ENCODE measurements around the gene ARL2.
A peak's percentile ranks its signal among the peaks of the same experiment; 100 is the strongest.
"Not testable (repeated sequence)": the region's sequence is repeated elsewhere in the genome, so short reads cannot be mapped to it uniquely, and the experiment has no call there.

ARL2 gene

DNA sequence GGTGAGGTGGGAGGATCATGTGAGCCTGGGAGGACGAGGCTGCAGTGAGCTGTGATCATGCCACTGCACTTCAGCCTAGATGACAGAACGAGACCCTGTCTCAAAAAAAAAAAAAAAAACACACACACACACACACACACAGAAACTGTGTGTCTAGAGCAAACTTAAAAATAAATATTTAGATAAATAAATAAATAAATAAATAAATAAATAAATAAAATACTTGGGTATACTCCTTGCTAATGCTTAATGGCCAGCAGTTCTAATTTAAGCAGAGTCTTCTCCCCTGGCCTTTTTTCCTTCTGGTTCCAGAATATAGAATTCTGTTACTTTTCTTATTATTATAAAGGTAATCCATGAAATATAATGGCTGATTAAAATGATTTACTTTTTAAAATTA is 5.1 kb upstream of the ARL2 start:
- DNase-seq, result no peak

GRCh38 chr11:65013130-65013887 is 651 bp upstream of the ARL2 start:
- DNase-seq, result peak; percentile 92

GRCh38 chr11:65014726-65015227 is 817 bp downstream of the ARL2 start:
- no peak for DNase-seq

DNA sequence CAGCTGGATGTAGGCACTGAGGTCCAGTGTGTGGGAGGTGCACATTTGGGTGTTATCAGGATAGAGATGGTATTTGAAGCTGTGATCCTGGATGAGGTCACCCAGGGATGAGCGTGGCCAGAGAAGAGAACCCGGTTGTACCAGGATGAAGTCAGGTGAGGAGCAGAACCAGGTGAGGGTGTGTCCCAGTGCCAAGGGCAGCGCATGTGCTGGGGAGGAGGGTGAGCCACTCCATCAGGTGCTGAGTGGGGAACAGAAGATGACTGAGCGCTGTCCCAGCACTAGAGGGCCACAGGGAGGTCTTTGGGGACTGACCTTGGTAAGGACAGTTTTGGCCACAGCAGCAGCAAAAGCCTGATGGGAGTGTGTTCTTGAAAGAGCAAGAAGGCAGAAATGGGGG is 2.7 kb downstream of the ARL2 start:
- DNase-seq, result no peak

- DNase-seq, result no peak
Measured at GRCh38 chr11:65017937-65018336, 4.0 kb downstream of the ARL2 start.

DNA sequence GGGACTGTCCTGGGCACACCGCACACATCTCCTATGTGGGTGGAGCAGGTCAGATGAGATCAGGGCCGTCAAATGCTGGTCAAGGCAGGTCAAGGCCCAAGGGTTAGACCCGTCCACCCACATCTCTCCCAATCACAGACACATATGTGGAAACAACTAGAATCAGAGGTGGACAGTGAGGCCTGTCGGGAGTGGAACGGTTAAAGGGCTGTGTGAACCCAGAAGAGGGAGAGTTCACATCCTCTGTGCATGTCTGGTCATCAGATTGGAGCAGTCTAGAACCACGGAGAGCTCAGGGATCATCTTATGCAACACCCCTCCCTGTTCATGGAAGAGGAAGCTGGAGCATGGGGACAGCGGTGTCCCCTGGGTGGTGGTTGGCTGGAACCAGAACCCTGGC is 5.9 kb downstream of the ARL2 start:
- DNase-seq, result no peak

GRCh38 chr11:65021003-65021402 is 7.0 kb downstream of the ARL2 start:
- DNase-seq, result no peak

- no peak for DNase-seq
Measured at GRCh38 chr11:65021509-65021908, 7.5 kb downstream of the ARL2 start.

GRCh38 chr11:65023502-65023901 is 9.5 kb downstream of the ARL2 start:
- DNase-seq, result not testable (repeated sequence)

GRCh38 chr11:65026810-65027209 is 12.8 kb downstream of the ARL2 start:
- DNase-seq, result no peak

DNA sequence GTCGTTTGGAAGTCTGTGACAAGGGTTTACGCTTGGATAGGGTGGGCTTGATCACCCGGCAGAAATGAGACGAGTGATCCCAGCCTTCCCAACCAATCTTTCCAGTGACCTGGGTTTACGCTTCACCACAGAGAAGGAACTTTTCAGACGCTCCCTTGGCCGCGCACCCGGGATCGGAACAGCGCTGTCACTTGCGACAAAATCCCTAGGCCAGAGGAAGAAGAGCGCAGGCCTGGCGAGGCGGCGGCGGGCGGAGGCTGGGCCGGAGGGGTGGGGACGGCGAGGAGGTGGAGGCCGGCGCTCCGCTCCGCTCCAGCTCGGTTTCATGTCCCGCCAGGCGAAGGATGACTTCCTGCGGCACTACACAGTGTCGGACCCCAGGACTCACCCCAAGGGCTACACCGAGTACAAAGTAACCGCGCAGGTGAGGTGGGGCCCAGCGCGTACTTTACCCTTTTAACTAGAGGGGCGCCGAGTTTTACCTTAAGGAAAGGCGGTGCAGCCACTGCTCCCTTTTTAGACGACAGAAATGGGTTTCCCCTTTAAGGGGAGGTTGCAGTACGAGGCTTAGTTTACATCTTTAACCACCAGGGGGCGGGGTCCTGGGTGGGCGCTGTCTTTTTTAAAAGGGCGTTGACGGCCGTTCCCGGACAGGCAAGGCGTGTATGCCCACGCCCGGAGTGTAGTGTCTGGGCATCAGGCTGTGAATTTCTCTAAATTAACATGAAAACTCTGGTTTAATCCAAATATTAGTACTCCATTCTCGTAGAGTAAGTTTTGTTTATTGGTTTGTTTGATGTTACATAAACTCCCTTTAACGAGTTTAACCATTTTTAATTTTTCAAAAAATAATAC is 13.5 kb downstream of the ARL2 start, which contains the start of gene SNX15:
TSS of gene SNX15 (plus strand) at position 227 of the 855 bp plus-strand sequence. CDS start at position 326, 99 bp downstream.
- peak; percentile 92 for DNase-seq

- no peak for DNase-seq
Measured at GRCh38 chr11:65032216-65032615, 18.3 kb downstream of the ARL2 start.

- DNase-seq, result no peak
Measured at GRCh38 chr11:65034423-65034822, 20.5 kb downstream of the ARL2 start.

- no peak for DNase-seq
Measured at GRCh38 chr11:65035579-65035978, 21.6 kb downstream of the ARL2 start.

DNA sequence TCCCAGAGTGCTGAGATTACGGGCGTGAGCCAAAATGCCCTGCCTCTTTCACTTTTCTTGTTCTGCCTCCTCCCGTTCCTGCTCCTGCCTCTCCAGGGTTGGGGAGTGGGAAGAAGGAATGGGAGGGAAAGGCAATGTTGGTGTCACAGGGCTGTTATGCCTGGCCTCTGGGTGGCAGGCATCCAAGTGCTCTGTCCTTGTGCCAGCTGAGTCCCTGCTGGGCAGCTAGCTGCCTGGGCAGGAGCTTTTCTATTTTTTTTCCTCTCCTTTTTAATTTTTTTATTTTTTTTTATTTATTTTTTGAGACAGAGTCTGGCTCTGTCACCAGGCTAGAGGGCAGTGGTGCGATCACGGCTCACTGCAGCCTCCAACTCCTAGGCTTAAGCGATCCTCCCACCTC is 23.0 kb downstream of the ARL2 start:
- DNase-seq, result no peak

DNA sequence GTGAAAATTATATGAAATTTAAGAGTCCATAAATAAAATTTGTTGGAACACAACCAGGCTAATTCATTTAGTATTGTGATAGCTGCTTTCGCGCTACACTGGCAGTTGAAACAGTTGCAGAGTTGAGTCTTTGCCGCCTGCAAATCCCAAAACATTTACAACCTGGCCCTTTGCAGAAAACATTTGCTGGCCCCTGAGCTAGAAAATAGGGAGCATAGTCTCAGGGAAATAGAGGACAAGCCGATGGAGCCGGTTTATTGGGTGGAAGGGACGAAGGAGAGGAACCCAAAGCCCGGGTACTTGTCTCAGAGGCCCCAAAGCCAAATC is 26.5 kb downstream of the ARL2 start:
- no peak for DNase-seq

DNA sequence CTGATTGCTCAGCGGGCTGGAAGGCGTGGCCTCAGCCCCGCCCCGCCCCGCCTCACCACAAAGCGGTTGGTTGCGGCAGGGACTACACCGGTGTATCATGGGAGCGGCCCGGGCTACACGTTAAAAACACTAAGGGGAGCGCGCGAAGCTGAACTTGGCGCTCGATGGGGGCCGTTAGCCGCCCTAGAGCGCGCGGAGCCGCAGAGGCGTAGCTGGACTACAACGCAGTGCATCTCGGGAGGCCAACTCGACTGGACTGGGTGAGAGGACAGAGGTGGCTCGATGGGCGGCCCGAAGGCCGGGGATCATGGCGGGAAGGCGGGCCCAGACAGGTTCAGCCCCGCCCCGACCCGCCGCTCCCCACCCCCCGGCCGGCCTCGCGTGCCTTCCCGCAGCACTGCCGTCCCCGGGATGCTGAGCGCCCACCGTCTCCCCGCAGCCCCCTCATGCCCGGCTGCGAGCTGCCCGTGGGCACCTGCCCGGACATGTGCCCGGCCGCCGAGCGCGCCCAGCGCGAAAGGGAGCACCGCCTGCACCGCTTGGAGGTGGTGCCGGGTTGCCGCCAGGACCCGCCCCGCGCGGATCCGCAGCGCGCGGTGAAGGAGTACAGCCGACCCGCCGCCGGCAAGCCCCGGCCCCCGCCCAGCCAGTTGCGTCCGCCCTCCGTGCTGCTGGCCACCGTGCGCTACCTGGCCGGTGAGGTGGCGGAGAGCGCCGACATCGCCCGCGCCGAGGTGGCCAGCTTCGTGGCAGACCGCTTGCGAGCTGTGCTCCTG is 27.1 kb downstream of the ARL2 start, which contains the start of gene SAC3D1:
TSS of gene SAC3D1 (plus strand) at position 364 of the 776 bp plus-strand sequence. CDS start at position 447, 83 bp downstream.
- peak; percentile 91 for DNase-seq

DNA sequence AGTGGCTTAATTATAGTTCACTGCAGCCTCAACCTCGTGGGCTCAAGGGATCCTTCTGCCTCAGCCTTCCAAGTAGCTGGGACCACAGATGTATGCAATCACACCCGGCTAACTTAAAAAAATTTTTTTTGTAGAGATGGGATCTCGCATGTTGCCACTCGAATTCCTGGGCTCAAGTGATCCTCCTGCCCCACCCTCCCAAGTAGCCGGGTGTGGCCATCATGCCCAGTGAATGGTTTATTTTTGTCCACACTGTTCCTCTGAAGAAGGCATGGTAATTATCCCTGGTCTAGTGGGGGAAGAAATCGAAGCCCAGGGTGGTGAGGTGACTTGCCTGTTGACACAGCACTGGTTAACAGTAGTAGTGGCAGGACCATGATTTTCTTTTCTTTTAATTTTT is 28.9 kb downstream of the ARL2 start:
- DNase-seq, result no peak

DNA sequence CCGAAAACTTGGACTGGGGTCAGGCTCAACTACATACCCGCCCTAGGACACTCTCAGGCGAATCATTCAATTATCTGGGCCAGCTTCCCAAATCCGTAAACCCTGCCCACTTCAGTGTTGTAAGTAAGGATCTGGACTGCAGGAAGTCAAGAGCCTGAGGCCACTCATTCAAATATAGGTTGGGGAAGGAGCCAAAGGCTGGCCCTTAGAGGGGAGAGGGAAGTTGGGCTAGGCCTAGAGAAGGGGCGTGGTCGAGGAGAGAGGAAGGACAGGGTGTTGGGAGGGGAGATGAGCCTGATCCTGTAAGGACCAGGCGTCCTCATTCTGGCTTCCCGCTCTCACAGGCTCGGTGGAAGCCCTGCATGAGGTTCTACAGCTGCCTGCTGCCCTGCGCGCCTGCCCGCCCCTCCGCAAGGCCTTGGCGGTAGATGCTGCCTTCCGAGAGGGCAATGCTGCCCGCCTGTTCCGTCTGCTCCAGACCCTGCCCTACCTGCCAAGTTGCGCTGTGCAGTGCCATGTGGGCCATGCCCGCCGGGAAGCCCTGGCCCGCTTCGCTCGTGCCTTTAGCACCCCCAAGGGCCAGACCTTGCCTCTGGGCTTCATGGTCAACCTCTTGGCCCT is 30.0 kb downstream of the ARL2 start:
- no peak for DNase-seq

DNA sequence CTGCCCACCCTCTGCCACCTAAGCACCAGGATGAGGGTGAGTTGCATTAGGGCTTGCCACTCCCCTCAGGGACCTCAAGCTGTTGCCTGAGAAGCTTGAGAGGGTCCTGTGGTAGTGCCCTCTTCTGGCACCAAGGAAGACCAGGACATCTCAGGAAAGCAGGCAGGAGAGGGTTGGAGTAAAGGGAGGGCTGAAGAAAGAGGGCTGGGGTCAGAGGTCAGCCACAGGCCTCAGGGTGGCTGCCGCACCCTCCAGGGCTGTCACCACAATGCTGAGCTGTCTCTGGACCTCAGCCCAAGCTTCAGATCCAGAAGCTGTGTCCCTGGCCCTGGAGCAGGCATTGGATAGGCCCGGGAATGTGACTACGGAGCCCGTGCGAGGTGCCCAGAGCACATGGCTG is 31.1 kb downstream of the ARL2 start:
- no peak for DNase-seq

GRCh38 chr11:65045728-65046127 is 31.8 kb downstream of the ARL2 start:
- no peak for DNase-seq

DNA sequence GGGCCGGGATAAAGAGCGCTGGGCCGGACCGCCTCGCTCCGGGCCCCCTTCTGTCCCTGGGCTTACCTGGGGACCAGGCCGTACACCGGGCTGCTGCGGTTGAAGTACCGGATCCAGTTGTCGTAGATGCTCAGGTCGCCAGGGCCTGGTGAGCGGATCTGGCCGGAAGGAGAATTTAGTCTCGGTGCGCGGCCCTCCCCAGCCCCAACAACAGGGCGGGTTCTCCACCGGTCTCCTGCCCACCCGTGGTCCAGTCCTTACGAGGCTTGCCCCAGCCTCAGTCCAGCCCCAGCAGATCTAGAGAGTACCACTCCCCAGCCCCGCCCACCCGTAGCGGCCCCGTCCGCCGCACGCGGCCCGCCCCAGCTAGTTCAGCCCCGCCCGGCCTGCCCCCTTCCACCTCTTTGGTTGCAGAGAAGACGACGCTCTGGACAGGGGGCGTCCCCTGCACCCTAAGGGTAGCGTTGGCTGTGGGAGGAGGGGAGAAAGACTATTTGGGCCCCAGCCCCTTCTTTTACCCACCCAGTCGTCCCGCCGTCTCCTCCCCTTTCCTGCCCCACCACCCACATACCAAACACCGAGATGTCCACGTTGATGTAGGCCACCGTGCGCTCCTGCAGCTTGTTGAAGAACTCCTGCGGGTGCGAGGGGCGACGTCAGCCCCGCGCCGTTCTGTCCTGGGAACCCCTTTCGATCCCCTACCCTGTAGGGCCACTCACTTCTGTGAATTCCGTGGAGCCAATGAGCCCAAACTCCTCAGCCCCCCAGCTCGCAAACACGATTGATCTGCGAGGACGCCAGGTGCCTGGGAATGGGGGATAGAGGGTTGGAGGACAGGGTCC is 33.8 kb downstream of the ARL2 start:
- peak; percentile 48 for DNase-seq
